Skeletal muscle satellite cell (primary cell): ENCODE measurements around the gene USB1.

ENCODE experiments used
- H3K27me3 ChIP-seq: 2 replicates; pipeline ENCODE4 v1.7.0; 2013; ENCODE audit warnings: low read length; ENCODE audit not compliant: control insufficient read depth, insufficient read depth
- H3K36me3 ChIP-seq: 2 replicates; pipeline ENCODE4 v1.7.0; 2013; ENCODE audit warnings: mild to moderate bottlenecking, control low read depth, low read length; ENCODE audit not compliant: insufficient read depth
- H3K4me1 ChIP-seq: 2 replicates; pipeline ENCODE4 v1.7.0; 2013; ENCODE audit warnings: low read length; ENCODE audit not compliant: control insufficient read depth, insufficient read depth
- H3K4me2 ChIP-seq: 2 replicates; pipeline ENCODE4 v1.7.0; 2013; ENCODE audit warnings: mild to moderate bottlenecking, low read length
- H3K4me3 ChIP-seq: 2 replicates; pipeline ENCODE4 v1.7.0; 2013; ENCODE audit warnings: low read length
- H3K9ac ChIP-seq: 2 replicates; pipeline ENCODE4 v1.7.0; 2013; ENCODE audit warnings: mild to moderate bottlenecking, low read depth, low read length, moderate library complexity
- H3K9me3 ChIP-seq: replicated peaks from 2 replicates; pipeline ENCODE4 v1.7.0; 2013; ENCODE audit warnings: mild to moderate bottlenecking, control low read depth, low read length

The USB1 gene

DNA sequence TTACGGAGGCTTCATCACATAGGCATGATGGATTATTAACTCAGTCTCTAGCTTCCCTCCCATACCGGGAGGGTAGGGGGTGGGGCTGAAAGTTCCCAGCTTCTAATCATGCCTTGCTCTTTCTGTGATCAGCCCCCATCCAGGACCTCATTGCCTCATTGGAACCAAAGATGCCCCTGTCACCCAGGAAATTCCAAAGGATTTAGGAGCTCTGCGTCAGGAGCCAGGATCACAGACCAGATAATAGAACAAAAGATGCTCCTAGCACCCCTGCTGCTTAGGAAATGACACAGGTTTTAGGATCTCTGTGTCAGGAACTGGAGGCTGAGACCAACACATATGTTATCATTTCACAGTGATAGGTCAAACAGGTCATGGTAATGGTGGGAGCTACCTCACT is 9.7 kb downstream of the USB1 start:
- Histone ChIP-seq H3K4me1 (no peaks in the 10 kb centered on the region), H3K4me3 (no peak overlapping the region), H3K9ac (no peak overlapping the region), H3K9me3 (no peaks in the 10 kb centered on the region), H3K27me3 (no peaks in the 10 kb centered on the region), H3K4me2 (no peak overlapping the region), H3K36me3 (peaks cover 31% of the 10 kb centered on the region)

DNA sequence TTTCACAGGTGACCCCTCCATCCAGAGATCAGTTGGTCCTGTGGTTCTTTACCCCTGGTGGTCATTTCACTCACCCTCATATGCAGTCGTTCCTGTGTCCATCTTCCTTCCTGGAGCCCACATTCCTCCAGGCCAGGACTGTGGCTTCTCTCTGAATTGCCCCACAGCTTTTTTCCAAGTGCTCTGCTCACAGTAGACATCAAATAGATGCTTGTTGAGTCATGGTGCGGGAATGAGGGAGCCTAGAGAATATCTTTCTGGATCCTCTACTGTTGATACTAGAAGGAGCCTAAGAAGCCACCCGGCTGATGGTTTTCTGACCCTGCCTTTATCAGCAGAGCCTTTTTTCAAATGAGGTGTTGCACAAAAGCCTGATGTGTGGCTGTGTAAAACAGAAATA is 10.4 kb downstream of the USB1 start:
- no peak overlapping the region for H3K4me2 ChIP-seq
- no peaks in the 10 kb centered on the region for H3K4me1 ChIP-seq
- H3K9ac ChIP-seq = no peak overlapping the region
- peaks cover 29% of the 10 kb centered on the region for H3K36me3 ChIP-seq
- no peak overlapping the region for H3K4me3 ChIP-seq
- no peaks in the 10 kb centered on the region for H3K9me3 ChIP-seq
- H3K27me3 ChIP-seq = no peaks in the 10 kb centered on the region

- H3K36me3 ChIP-seq = peaks cover 32% of the 10 kb centered on the region
These were observed 11.3 kb downstream of the USB1 start for GRCh38 chr16:58012481-58012880.

GRCh38 chr16:58013201-58013956 is 12.2 kb downstream of the USB1 start:
- Histone ChIP-seq H3K9ac (no peak overlapping the region), H3K27me3 (no peaks in the 10 kb centered on the region), H3K4me3 (no peak overlapping the region), H3K4me1 (no peaks in the 10 kb centered on the region), H3K36me3 (peaks cover 34% of the 10 kb centered on the region), H3K4me2 (no peak overlapping the region), H3K9me3 (no peaks in the 10 kb centered on the region)

More at GRCh38 chr16:58012481-58012880, 11.3 kb downstream of the USB1 start:
- H3K27me3 ChIP-seq = no peaks in the 10 kb centered on the region
- no peaks in the 10 kb centered on the region for H3K4me1 ChIP-seq
- no peak overlapping the region for H3K9ac ChIP-seq
- no peaks in the 10 kb centered on the region for H3K9me3 ChIP-seq
- no peak overlapping the region for H3K4me3 ChIP-seq
- H3K4me2 ChIP-seq = no peak overlapping the region

DNA sequence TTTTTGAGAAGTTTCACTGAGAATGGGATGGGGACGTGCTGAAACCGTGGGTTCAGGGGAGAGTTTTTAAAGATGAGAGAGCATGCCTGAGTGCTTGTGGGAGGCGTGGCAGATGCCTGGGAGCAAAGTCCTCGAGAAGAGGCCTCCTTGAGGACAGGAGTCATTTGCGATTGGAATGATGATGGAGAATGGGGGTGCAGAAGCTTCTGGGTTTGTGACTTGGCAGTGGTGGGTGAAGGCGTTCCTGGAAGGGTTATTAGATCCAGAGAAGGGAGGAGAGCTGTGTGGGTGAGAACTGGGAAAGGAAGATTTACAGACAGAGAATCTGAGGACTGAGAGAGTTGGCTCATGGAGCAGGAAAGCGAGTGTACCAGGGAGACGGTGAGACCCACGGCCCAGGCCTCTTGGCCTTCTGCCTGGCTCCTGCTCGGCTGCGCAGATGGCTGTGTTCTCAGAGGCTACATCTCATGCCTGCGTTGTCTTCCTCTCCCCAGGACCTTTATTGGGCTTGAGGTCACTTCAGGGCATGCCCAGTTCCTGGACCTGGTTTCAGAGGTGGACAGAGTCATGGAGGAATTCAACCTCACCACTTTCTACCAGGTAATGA is 15.7 kb downstream of the USB1 start:
- H3K9me3 ChIP-seq = no peaks in the 10 kb centered on the region
- H3K4me3 ChIP-seq = no peak overlapping the region
- no peaks in the 10 kb centered on the region for H3K27me3 ChIP-seq
- no peak overlapping the region for H3K4me2 ChIP-seq
- no peak overlapping the region for H3K9ac ChIP-seq
- peaks cover 5% of the 10 kb centered on the region for H3K4me1 ChIP-seq
- peaks cover 27% of the 10 kb centered on the region for H3K36me3 ChIP-seq

DNA sequence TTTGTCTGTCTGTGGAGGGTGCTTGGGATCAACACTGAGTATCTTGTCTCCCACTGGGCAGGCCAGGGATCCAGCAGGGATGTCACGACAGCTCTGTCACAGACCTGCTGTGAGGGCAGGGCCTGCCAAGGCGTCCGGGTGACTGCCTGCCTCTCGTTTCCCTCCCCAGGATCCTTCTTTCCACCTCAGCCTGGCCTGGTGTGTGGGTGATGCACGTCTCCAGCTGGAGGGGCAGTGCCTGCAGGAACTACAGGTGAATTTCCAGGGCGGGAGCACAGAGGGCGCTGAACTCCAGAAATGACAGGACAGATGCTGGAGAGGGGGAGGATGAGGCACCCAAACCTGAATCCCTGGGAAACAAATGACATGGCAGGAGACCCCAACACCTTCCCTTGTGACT is 17.6 kb downstream of the USB1 start:
- Histone ChIP-seq H3K4me3 (no peak overlapping the region), H3K4me1 (peaks cover 21% of the 10 kb centered on the region), H3K9me3 (no peaks in the 10 kb centered on the region), H3K27me3 (no peaks in the 10 kb centered on the region), H3K4me2 (no peak overlapping the region), H3K36me3 (peaks cover 21% of the 10 kb centered on the region), H3K9ac (no peak overlapping the region)

DNA sequence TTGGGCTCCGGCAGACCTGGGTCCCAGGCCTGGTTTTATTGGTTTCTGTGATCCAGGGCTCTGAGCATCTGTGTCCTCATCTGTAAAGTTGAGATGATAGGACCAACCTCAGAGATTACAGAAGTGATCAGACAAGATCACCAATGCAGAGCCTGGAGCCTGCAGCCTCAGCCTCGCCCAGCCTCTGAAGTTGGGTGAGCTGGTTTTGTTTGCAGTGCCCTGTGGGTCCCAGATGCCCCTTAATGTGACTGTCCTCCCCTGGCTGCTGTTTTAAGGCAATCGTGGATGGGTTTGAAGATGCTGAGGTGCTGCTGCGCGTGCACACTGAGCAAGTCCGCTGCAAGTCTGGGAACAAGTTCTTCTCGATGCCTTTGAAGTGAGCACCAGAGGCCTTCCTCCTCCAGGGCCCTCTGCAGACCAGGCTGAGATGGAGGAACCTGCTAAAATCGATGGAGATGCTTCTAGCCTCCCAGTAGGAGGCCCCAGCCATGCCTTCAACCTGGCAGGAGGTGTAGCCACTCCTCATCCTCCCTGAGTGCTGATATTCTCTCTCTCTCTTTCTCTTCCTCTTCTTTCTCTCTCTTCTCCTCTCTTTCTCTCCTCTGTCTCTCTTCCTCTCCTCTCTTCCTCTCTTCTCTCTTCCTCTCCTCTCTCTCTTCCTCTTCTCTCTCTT is 18.8 kb downstream of the USB1 start:
- peaks cover 21% of the 10 kb centered on the region for H3K36me3 ChIP-seq
- H3K9ac ChIP-seq = no peak overlapping the region
- no peaks in the 10 kb centered on the region for H3K9me3 ChIP-seq
- H3K27me3 ChIP-seq = peaks cover 7% of the 10 kb centered on the region
- H3K4me2 ChIP-seq = no peak overlapping the region
- H3K4me3 ChIP-seq = no peak overlapping the region
- peaks cover 26% of the 10 kb centered on the region for H3K4me1 ChIP-seq

DNA sequence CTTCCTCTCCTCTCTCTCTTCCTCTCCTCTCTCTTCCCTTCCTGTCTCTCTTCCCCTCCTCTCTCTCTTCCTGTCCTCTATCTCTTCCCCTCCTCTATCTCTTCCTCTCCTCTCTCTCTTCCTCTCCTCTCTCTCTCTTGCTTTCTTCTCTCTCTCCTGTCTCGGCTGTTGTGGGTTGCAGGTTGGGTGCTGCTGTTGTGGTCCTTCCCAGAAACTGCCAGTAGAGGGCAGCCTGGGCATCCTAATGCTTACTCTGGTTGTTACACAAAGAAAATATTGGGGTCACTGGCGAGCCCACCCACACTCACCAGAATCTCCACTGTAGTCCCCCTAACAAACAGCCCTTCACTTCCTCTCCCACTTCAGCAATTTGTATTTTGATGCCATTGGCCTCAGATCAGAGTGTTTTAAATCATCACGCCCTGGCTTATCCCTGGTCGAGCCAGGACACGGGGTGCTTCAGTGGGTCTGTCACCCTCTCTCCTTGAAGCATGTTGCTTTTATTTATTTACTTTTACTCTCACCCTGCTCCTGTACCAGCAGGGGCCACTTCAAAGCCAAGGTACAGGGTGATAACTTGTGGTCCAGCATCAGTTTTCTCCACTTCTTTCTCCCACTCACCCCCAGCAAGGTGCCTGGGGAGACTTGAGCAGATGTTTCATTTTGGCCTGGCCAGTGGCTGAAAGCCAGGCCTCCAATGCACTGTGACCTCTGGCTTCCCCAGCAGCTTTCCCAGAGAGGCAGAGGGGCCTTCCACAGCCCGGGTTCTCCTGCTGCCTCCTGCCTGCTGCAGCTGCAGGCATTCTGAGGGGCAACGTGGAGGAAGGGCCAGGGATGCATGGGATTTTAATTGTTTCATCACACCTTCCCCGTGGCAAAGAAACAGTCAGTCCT is 19.7 kb downstream of the USB1 start:
- H3K9me3 ChIP-seq = no peaks in the 10 kb centered on the region
- peaks cover 31% of the 10 kb centered on the region for H3K4me1 ChIP-seq
- no peak overlapping the region for H3K4me2 ChIP-seq
- H3K9ac ChIP-seq = no peak overlapping the region
- no peak overlapping the region for H3K4me3 ChIP-seq
- H3K36me3 ChIP-seq = peaks cover 21% of the 10 kb centered on the region
- H3K27me3 ChIP-seq = peaks cover 8% of the 10 kb centered on the region

DNA sequence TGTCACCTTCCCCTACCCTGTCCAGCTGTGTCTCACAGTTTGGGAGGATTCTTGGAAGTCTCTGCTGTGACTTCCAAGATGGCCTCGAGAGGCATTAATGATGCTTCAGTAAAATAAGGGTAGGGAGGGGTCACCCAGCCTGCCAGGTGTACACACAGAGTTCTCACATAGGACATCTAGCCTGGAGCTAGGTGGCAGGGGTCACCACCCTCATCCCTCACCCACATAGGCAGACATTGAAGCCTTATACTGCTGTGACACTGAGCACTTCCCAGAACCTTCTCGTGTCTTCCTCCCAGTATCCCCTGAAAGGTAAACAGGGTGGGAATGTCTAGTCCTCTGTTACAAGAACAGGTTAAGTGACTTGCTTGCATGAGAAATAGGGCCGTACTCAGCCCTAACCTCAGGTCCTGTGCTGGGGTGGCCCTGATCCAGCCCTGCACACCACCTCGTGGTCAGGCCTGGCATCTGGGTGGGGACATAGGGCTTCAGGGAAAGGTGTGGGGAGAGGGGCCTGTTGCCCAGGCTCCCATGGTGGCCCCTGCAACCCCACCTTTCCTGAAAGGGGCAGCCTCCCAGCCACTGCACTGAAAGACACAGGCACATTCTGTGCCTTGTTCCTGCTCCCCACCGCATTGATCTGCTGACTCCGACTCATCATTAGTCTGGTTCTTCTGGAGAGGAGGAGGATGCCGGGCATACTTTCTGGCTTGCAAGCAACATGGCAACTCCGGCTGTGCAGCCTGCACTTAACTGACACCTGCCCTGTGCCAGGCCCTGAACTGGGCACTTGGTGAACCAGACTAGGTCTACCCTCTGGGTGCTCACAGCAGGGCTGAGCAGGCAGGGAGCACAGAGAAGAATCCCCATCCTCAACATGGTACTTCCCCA is 20.7 kb downstream of the USB1 start:
- H3K4me1 ChIP-seq = peaks cover 37% of the 10 kb centered on the region
- peak overlapping the region; percentile 65 for H3K4me2 ChIP-seq
- peak overlapping the region; percentile 29 for H3K4me3 ChIP-seq
- peak overlapping the region; percentile 31 for H3K9ac ChIP-seq
- peaks cover 14% of the 10 kb centered on the region for H3K27me3 ChIP-seq
- H3K9me3 ChIP-seq = no peaks in the 10 kb centered on the region
- peaks cover 21% of the 10 kb centered on the region for H3K36me3 ChIP-seq

DNA sequence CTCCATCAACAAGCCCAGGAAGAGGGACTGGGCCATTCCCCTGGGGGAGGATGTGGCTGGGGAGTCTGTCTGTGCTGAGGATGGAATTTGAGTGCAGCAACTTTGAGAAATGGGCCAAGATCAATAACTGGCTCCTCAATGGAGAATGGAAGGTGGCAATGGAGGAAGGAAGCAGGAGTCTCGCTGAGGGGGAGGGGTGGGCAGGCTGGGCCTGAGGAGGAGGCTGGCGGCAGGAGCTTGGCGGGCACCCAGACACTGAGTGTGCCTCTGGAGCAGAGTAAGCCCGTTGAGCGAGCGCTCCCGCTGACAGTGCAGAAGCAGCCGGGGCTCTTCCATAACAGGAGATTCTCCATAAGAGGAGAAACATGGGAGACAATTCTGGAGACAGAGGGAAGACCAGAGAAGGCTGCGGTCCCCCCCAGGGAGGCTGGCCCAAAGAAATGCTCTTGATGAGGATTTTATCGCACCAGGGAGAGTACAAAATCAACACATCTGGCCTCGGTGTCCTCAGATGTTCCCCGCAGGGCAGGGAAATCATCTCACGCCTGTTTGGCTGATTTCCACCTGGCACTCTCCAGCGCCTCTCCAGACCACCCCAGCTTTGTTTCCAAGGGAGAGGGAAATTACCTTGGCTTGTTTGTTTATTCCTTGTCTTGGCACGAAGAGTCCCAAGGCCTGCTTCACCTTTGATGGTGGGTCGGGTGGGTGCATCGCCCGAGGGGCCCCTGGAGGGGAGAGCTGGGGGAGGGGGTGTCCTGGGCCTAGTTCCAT is 21.6 kb downstream of the USB1 start:
- H3K4me1 ChIP-seq = peaks cover 43% of the 10 kb centered on the region
- peaks cover 13% of the 10 kb centered on the region for H3K36me3 ChIP-seq
- H3K4me2 ChIP-seq = peak overlapping the region; percentile 65
- peaks cover 21% of the 10 kb centered on the region for H3K27me3 ChIP-seq
- no peaks in the 10 kb centered on the region for H3K9me3 ChIP-seq
- H3K4me3 ChIP-seq = peak overlapping the region; percentile 29
- H3K9ac ChIP-seq = no peak overlapping the region
